NK-92 (cell line): Measurements from ENCODE around the gene PRDX1.
"Not testable (repeated sequence)": the region's sequence is repeated elsewhere in the genome, so short reads cannot be mapped to it uniquely, and the experiment has no call there.

Experiments used
- DNase-seq: peaks from one replicate; lab custom pipeline; 2025; ENCODE audit not compliant: unreplicated experiment; lab: John Stamatoyannopoulos, UW

PRDX1 gene

GRCh38 chr1:45507195-45507594, 14.5 kb downstream of the PRDX1 start:
- no peak for DNase-seq

- DNase-seq = no peak
These were observed 18.0 kb downstream of the PRDX1 start for GRCh38 chr1:45503462-45504360.

DNA sequence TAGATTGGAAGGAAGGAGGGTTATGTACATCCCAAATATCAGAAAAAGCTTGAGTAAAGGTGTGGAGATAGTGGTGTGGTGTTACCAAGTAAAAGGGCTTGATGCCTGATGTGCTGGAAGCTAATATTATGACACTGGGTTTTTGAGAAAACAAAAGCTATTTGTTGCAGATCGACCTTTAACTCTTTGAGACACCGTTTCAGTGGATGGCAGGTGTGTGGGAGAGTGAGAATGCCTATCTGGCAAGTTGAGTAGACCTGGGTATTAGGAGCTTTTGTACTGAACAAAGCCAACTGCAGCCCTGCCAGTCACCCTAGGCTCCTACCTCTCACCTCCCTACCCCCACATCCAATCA, 20.2 kb downstream of the PRDX1 start:
- no peak for DNase-seq

DNA sequence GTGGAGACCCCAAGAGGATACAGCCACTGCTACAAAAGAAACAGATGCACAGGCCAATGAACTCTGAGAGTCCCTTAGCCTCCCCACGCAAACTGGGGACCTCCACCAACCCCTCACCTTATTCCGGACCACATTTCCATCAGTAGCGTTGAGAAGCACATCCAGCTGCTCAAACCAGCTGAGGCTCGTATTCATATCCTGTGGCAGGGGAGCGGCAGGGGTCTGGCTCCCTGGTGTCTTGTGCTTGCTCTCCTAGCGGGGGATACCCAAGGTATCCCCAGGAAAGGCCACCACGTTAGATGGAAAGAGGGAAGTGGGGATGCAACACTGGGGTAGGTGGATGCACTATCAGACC, 22.3 kb downstream of the PRDX1 start:
- DNase-seq = no peak

DNA sequence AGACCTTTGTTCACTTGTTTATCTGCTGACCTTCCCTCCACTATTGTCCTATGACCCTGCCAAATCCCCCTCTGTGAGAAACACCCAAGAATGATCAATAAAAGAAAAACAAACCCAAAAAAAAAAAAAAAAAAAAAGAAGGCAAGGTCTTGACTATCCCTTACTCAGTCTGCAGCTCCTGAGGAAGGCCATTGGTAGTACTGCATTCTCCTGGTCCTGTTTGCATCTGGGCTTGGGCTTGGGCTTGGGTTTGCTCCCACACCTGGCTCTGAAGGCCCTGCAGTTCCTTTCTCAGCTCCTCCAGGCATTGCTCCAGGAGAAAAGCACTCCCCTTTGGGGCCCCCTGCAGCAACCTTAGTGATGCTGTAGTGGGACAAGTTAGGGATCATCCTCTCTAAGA, 23.4 kb downstream of the PRDX1 start:
- DNase-seq = no peak

DNA sequence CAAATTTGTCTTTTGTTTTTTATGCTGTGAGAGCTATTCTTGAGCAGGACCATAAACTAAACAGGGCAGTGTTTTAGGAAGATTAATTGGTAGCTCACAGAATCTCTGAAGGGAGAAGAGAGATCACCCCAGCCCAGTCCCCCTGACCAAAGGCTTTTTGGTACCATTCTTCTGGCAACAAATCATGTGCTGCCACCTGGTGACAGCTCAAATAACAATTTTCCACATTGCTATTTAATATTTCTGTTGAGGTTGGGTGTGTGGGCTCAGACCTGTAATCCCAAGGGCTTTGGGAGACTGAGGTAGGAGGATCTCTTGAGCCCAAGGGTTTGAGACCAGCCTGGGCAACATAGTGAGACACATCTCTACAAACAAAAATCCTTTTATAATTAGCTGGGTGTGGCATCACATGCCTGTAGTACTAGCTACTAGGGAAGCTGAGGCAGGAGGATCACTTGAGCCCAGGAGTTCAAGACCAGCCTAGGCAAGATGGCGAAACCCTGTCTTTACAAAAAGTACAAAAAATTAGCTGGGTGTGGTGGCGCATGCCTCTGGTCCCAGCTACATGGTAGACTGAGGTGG, 28.5 kb downstream of the PRDX1 start:
- DNase-seq = no peak

DNA sequence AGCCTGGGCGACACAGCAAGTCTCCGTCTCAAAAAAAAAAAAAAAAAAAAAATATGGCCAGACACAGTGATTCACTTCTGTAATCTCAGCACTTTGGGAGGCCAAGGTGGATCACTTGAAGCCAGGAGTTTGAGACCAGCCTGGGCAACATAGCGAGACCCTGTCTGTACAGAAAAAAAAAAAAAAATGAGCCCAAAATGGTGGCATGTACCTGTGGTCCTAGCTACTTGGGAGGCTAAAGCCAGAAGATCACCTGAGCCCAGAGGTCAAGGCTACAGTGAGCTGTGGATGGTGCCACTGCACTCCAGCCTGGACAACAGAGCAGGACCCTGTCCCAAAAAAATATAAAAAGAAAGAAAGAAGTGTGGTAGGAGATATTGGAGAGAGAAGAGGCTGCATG, 29.0 kb downstream of the PRDX1 start:
- DNase-seq = no peak

- no peak for DNase-seq
These were observed 30.0 kb downstream of the PRDX1 start for GRCh38 chr1:45491487-45492260.

GRCh38 chr1:45490626-45491486, 30.8 kb downstream of the PRDX1 start, which contains the start of gene TESK2:
Gene TESK2, minus strand, starts transcription at chr1:45491163. Its CDS starts 33,378 bp downstream, at chr1:45457785.
- DNase-seq = peak; percentile 75

- DNase-seq = no peak
These were observed 31.5 kb downstream of the PRDX1 start for GRCh38 chr1:45490121-45490625.

DNA sequence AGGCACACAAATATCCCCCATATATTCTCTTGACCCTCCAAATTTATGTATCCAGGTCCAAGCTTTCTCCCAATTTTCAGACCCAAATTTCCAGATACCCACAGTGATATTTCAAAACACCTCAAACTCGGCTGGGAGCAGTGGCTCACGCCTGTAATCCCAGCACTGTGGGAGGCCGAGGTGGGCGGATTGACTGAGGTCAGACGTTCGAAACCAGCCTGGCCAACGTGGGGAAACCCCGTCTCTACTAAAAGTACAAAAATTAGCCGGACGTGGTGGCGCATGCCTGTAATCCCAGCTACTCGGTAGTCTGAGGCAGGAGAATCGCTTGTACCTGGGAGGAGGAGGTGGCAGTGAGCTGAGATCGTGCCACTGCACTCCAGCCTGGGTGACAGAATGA, 32.3 kb downstream of the PRDX1 start:
- DNase-seq = not testable (repeated sequence)

DNA sequence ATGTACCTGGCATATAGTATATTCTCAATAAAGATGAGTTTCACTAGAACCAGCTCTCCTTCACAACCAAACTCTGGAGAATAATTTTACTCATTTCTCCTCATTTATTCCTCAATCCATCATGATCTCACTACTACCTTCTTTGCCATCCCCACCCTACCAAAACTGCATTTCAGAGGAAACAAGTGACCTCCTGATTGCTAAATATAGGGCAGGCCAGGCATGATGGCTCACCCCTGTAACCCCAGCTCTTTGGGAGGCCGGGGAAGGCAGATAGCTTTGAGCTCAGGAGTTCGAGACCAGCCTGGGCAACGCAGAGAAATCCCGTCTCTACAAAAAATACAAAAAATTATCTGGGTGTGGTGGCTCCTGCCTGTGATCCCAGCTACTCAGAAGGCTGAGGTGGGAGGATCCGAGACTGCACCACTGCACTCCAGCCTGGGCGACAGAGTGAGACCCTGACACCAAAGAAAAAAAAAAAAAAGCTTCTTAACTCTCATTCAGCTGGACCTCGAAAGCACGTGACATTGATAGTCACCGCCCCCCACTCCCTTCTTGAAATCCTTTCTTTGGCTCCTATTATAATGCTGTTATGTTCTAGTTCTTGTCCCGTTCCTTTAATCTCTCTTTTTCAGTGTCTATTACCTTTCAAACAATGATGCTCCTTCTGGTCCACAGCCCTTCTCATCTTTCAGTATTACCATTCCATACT, 32.9 kb downstream of the PRDX1 start:
- DNase-seq = no peak

DNA sequence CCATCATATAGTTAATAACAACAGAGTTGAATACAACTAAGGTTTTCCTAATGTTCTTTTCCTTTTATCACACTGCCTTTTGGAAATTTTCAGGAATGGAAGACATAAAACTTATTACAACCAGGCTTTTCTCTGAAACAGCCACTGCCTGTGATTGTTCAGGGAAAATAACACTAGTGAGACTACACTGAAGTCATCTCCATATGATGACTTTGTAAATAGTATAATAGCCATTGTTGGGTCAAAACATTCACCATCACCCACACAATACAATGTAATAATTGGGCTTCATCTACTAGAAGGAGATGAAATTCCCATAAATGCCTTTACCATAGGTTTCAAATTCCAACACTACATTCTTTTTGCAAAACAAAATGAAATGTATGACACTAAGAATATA, 35.7 kb downstream of the PRDX1 start:
- no peak for DNase-seq

DNA sequence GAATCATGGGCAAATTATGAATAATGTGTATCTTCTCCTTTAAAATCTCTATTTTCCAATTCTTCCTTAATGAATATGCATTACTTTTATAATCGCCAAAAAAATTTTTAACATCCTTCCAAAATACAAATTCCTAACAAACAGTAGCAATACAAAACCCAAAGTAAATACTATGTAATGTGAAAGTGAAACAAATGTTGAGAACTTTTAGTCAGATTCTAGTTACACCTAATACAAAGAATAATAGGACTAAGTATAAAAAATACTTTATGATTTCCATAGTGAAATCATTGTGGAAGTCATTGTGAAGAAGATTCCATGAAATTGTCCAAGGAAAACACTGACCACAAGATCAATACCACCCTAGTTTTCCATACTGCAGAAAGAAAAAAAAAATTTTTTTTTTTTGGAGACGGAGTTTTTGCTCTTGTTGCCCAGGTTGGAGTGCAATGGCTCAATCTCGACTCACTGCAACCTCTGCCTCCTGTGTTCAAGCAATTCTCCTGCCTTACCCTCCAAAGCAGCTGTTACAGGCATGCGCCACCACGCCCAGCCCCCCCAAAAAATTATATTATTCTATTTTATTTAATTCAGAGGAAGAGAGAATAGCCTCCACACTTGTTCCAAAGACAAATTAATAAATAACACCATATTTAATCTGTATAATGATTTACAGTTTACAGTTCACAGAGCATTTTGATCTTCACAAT, 42.5 kb downstream of the PRDX1 start:
- DNase-seq = no peak

DNA sequence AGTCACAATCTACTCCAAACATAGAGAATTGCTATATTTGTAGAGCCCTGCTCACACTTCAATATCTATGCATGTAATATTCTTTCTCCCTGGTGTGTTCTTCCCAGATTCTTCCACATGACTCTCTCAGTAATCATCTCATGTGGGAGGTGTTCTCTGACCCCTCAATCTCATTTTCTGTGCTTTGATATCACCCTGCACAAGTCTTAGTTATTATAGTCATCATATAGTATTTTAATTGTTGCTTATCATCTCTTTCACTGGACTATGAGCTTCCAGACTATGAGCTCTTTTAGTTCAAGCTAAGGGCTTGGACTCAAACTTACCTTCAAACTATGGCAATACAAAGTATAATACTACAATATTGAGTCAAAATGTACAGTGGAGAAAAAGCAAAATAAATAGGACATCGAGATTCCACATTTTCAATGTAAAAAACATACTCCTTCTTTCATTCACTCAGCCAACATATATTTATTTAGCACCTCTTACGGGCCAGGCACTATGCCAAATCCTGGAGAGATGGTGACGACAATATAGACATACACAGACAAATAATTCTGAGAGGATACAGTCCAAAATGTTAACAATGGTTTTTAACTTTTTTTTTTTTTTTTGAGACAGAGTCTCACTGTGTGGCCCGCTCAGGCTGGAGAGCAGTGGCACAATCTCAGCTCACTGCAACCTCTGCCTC, 43.4 kb downstream of the PRDX1 start:
- DNase-seq = no peak

- no peak for DNase-seq
These were observed 44.0 kb downstream of the PRDX1 start for GRCh38 chr1:45477646-45478045.

- not testable (repeated sequence) for DNase-seq
These were observed 47.5 kb downstream of the PRDX1 start for GRCh38 chr1:45474194-45474593.

DNA sequence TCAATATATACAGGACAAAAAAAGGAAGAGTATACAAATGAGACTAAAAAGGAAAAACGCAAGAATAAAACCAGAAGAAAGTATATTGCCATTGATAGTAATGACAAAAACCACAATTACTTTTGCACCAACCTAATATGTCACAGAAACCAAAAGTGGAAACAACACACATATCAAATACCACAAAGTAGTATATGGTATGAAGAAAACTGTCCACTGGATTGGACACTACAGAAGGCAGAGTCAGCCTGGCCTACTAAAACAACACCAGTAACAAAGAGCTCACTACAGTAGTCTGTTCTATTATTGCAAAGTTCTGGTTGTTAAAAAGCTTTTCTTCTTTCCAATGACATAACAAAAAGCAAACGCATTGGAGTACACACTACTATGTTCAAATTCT, 48.4 kb downstream of the PRDX1 start:
- DNase-seq = no peak

- no peak for DNase-seq
These were observed 51.3 kb downstream of the PRDX1 start for GRCh38 chr1:45470306-45470798.
